NCI-H2107 treated with DMSO at 0.1 percent for 48 hours (cell line): ENCODE results near the gene RAD51B.
"Not testable (repeated sequence)": the region's sequence is repeated elsewhere in the genome, so short reads cannot be mapped to it uniquely, and the experiment has no call there.

Experiments used
- DNase-seq: peaks from one replicate; lab custom pipeline; 2025; ENCODE audit not compliant: unreplicated experiment; lab: John Stamatoyannopoulos, UW

The RAD51B gene

GRCh38 chr14:68245146-68246073 lies 425.8 kb downstream of the RAD51B start:
- no peak for DNase-seq

GRCh38 chr14:68246074-68246785 lies 426.7 kb downstream of the RAD51B start:
- no peak for DNase-seq

GRCh38 chr14:68246786-68247105 lies 427.2 kb downstream of the RAD51B start:
- no peak for DNase-seq

- DNase-seq: no peak
Measured at GRCh38 chr14:68247274-68247673, 427.7 kb downstream of the RAD51B start.

GRCh38 chr14:68247676-68248268 lies 428.2 kb downstream of the RAD51B start:
- DNase-seq: no peak

GRCh38 chr14:68248481-68249255 lies 429.1 kb downstream of the RAD51B start:
- peak; percentile 82 for DNase-seq

GRCh38 chr14:68249661-68250451 lies 430.3 kb downstream of the RAD51B start:
- no peak for DNase-seq

GRCh38 chr14:68250927-68251768 lies 431.6 kb downstream of the RAD51B start:
- peak; percentile 56 for DNase-seq

GRCh38 chr14:68251769-68252100 lies 432.2 kb downstream of the RAD51B start:
- no peak for DNase-seq

- DNase-seq: no peak
Measured at GRCh38 chr14:68253160-68253780, 433.7 kb downstream of the RAD51B start.

- no peak for DNase-seq
Measured at GRCh38 chr14:68253878-68254528, 434.4 kb downstream of the RAD51B start.

- DNase-seq: no peak
Measured at GRCh38 chr14:68254669-68255527, 435.3 kb downstream of the RAD51B start.

GRCh38 chr14:68255693-68256178 lies 436.2 kb downstream of the RAD51B start:
- DNase-seq: no peak

- DNase-seq: no peak
Measured at GRCh38 chr14:68257969-68258368, 438.4 kb downstream of the RAD51B start.

GRCh38 chr14:68258995-68259394 lies 439.4 kb downstream of the RAD51B start:
- not testable (repeated sequence) for DNase-seq

GRCh38 chr14:68260121-68260520 lies 440.5 kb downstream of the RAD51B start:
- DNase-seq: no peak

GRCh38 chr14:68261092-68261842 lies 441.7 kb downstream of the RAD51B start:
- no peak for DNase-seq
